ENCODE data around the gene NLGN3. TPM values are rescaled to one million over a fixed set of nuclear protein-coding genes. Genes with fewer than 3 reads are reported as not detected.

The NLGN3 gene
- total and polyA plus RNA-seq, 2 donors (not counting 1 experiment from before 2014, with no cell fraction given) = 0.81 to 1.3 TPM

- ATAC-seq (ENCODE audit: low read depth) = no peak
- ChIA-PET POLR2A (interaction anchor here (0.6 kb wide), 1 partner anchor 29 kb away, joined by 3 read pairs; no protein-coding TSS in a partner anchor), CTCF (no interaction called here)
- Histone ChIP-seq H3K36me3 (replicated peaks in 1 of 2; ENCODE audit: control extremely low read depth in 1 of 2, control insufficient read depth in 1 of 2, extremely low read depth in 1 of 2, insufficient read depth in 2 of 2, low read length in 1 of 2) (peaks cover 1 to 19% of the 10 kb centered on the region in 2 experiments), H3K4me1 (ENCODE audit: control insufficient read depth in 2 of 2, insufficient read depth in 2 of 2, low read length in 2 of 2) (no peaks in the 10 kb centered on the region), H3K4me3 (ENCODE audit: control extremely low read depth in 1 of 5, extremely low read depth in 1 of 5, insufficient read depth in 1 of 5, low read depth in 2 of 5, low read length in 4 of 5) (no peak overlapping the region), H3K79me2 (ENCODE audit: control insufficient read depth, insufficient read depth, low read length) (peaks cover 43% of the 10 kb centered on the region), H3K27ac (ENCODE audit: low read length in 2 of 2) (no peak overlapping the region), H3K4me2 (replicated peaks; ENCODE audit: low read depth, low read length, poor library complexity, severe bottlenecking) (no peak overlapping the region), H4K20me1 (ENCODE audit: control insufficient read depth, insufficient read depth, low read length, poor library complexity, severe bottlenecking) (peaks cover 4% of the 10 kb centered on the region), H3K9ac (ENCODE audit: low read length) (no peak overlapping the region), H3K27me3 (replicated peaks in 1 of 4; ENCODE audit: control extremely low read depth in 1 of 4, control insufficient read depth in 3 of 4, insufficient read depth in 4 of 4, low read length in 3 of 4) (no peaks in the 10 kb centered on the region), H3K9me3 (ENCODE audit: control extremely low read depth in 1 of 3, control insufficient read depth in 2 of 3, insufficient read depth in 1 of 3, low read length in 2 of 3) (no peaks in the 10 kb centered on the region), H2AFZ (ENCODE audit: insufficient read depth, low read depth, low read length, poor library complexity, severe bottlenecking) (no peak overlapping the region)
- Mint-ChIP-seq H3K4me1 (peaks cover 6% of the 10 kb centered on the region), H3K27ac (no peak overlapping the region), H3K27me3 (no peaks in the 10 kb centered on the region), H3K9me3 (ENCODE audit: insufficient read depth) (no peaks in the 10 kb centered on the region), H3K4me3 (no peak overlapping the region)
- WGBS (ENCODE audit: insufficient coverage) = 74% methylated on average over 2 of the region's 5 CpGs
- TF ChIP-seq CTCF (IDR thresholded peaks at IDR 0.05) = no peak
- TF ChIP-seq EZH2 (IDR thresholded peaks at IDR 0.05; ENCODE audit: borderline replicate concordance, insufficient read depth, low read depth, low read length, poor library complexity, severe bottlenecking) = no peak
- DNase-seq = no peak
- intact Hi-C loops (cut with micrococcal nuclease) = no loop called here
Measured at GRCh38 chrX:71170660-71171059, 26.0 kb downstream of the NLGN3 start.

GRCh38 chrX:71171110-71171801 lies 26.6 kb downstream of the NLGN3 start:
- H3K9ac ChIP-seq (ENCODE audit: low read length) = no peak overlapping the region

More at GRCh38 chrX:71171110-71171801, 26.6 kb downstream of the NLGN3 start:
- no peak for ATAC-seq (ENCODE audit: low read depth)
- no peak for DNase-seq
- no peaks in the 10 kb centered on the region for H3K27me3 Mint-ChIP-seq
- H3K36me3 ChIP-seq (replicated peaks in 1 of 2; ENCODE audit: control extremely low read depth in 1 of 2, control insufficient read depth in 1 of 2, extremely low read depth in 1 of 2, insufficient read depth in 2 of 2, low read length in 1 of 2) = peaks cover 1 to 19% of the 10 kb centered on the region in 2 experiments
- H4K20me1 ChIP-seq (ENCODE audit: control insufficient read depth, insufficient read depth, low read length, poor library complexity, severe bottlenecking) = peaks cover 4% of the 10 kb centered on the region
- H3K27ac Mint-ChIP-seq = no peak overlapping the region
- H3K4me3 ChIP-seq (ENCODE audit: control extremely low read depth in 1 of 5, extremely low read depth in 1 of 5, insufficient read depth in 1 of 5, low read depth in 2 of 5, low read length in 4 of 5) = no peak overlapping the region
- H2AFZ ChIP-seq (ENCODE audit: insufficient read depth, low read depth, low read length, poor library complexity, severe bottlenecking) = no peak overlapping the region
- peaks cover 42% of the 10 kb centered on the region for H3K79me2 ChIP-seq (ENCODE audit: control insufficient read depth, insufficient read depth, low read length)
- intact Hi-C loops (cut with micrococcal nuclease) = no loop called here
- TF ChIP-seq CTCF (IDR thresholded peaks at IDR 0.05) (no peak), EZH2 (IDR thresholded peaks at IDR 0.05; ENCODE audit: borderline replicate concordance, insufficient read depth, low read depth, low read length, poor library complexity, severe bottlenecking) (no peak)
- H3K9me3 Mint-ChIP-seq (ENCODE audit: insufficient read depth) = no peaks in the 10 kb centered on the region
- H3K9me3 ChIP-seq (ENCODE audit: control extremely low read depth in 1 of 3, control insufficient read depth in 2 of 3, insufficient read depth in 1 of 3, low read length in 2 of 3) = no peaks in the 10 kb centered on the region
- no peaks in the 10 kb centered on the region for H3K27me3 ChIP-seq (replicated peaks in 1 of 4; ENCODE audit: control extremely low read depth in 1 of 4, control insufficient read depth in 3 of 4, insufficient read depth in 4 of 4, low read length in 3 of 4)
- no peak overlapping the region for H3K27ac ChIP-seq (ENCODE audit: low read length in 2 of 2)
- no peaks in the 10 kb centered on the region for H3K4me1 ChIP-seq (ENCODE audit: control insufficient read depth in 2 of 2, insufficient read depth in 2 of 2, low read length in 2 of 2)
- no peak overlapping the region for H3K4me3 Mint-ChIP-seq
- POLR2A ChIA-PET = no interaction called here
- peaks cover 6% of the 10 kb centered on the region for H3K4me1 Mint-ChIP-seq
- no CpG with 5 or more reads among the region's 12 CpGs for WGBS (ENCODE audit: insufficient coverage)
- no peak overlapping the region for H3K4me2 ChIP-seq (replicated peaks; ENCODE audit: low read depth, low read length, poor library complexity, severe bottlenecking)
- CTCF ChIA-PET = no interaction called here
